HEK293T (cell line): ENCODE results near the gene TLCD1.

Experiments used
- CTCF ChIA-PET: fragments of 350-600 bp; formaldehyde crosslinking; extraction: SDS; loops from one replicate; lab custom pipeline; 2021; ENCODE audit warnings: antibody characterized with exemption, inconsistent platforms; lab: Yijun Ruan, JAX
- POLR2A ChIA-PET: fragments of 350-600 bp; formaldehyde crosslinking; extraction: SDS; loops from one replicate; lab custom pipeline; 2020; ENCODE audit warnings: antibody characterized with exemption, inconsistent platforms; lab: Yijun Ruan, JAX
- DNase-seq: peaks from one replicate; pipeline ENCODE4 v3.0.0; 2012; ENCODE audit warnings: mixed read lengths; ENCODE audit errors: extremely low spot score
- ARNT ChIP-seq: fragments of 450-650 bp; IDR thresholded peaks from 2 replicates; pipeline ENCODE4 v1.6.1; 2017; ENCODE audit warnings: mild to moderate bottlenecking
- BHLHE40 ChIP-seq: fragments of 450-650 bp; IDR thresholded peaks from 2 replicates; pipeline ENCODE4 v1.6.1; 2016; ENCODE audit warnings: mild to moderate bottlenecking, moderate library complexity, borderline replicate concordance
- CTBP1 ChIP-seq: fragments of 450-650 bp; IDR thresholded peaks from 2 replicates; pipeline ENCODE4 v1.6.1; 2016; ENCODE audit warnings: borderline replicate concordance
- ELF4 ChIP-seq: fragments of 450-650 bp; IDR thresholded peaks from 2 replicates; pipeline ENCODE4 v1.6.1; 2017; ENCODE audit warnings: antibody characterized with exemption
- FOXA1 ChIP-seq: fragments of 450-650 bp; IDR thresholded peaks from 2 replicates; pipeline ENCODE4 v1.6.1; 2016; ENCODE audit warnings: mild to moderate bottlenecking
- FOXK2 ChIP-seq: fragments of 450-650 bp; IDR thresholded peaks from 2 replicates; pipeline ENCODE4 v1.6.1; 2016; ENCODE audit warnings: mild to moderate bottlenecking
- FOXM1 ChIP-seq: fragments of 450-650 bp; IDR thresholded peaks from 2 replicates; pipeline ENCODE4 v1.6.1; 2017; ENCODE audit warnings: mild to moderate bottlenecking, borderline replicate concordance
- HDGF ChIP-seq: fragments of 450-650 bp; IDR thresholded peaks from 2 replicates; pipeline ENCODE4 v1.6.1; 2017; ENCODE audit warnings: antibody characterized with exemption, borderline replicate concordance
- L3MBTL2 ChIP-seq: fragments of 450-650 bp; conservative IDR thresholded peaks from 2 replicates; pipeline ENCODE4 v1.6.1; 2016; ENCODE audit warnings: mild to moderate bottlenecking
- LEF1 ChIP-seq: fragments of 450-650 bp; IDR thresholded peaks from 2 replicates; pipeline ENCODE4 v1.6.1; 2017; ENCODE audit warnings: mild to moderate bottlenecking, borderline replicate concordance
- NFRKB ChIP-seq: fragments of 450-650 bp; IDR thresholded peaks from 2 replicates; pipeline ENCODE4 v1.6.1; 2016; ENCODE audit warnings: mild to moderate bottlenecking, moderate library complexity
- PKNOX1 ChIP-seq: fragments of 450-650 bp; IDR thresholded peaks from 2 replicates; pipeline ENCODE4 v1.6.1; 2016
- SP1 ChIP-seq: fragments of 450-650 bp; IDR thresholded peaks from 2 replicates; pipeline ENCODE4 v1.6.1; 2017
- SUZ12 ChIP-seq: fragments of 450-650 bp; IDR thresholded peaks from 2 replicates; pipeline ENCODE4 v1.6.1; 2016; ENCODE audit warnings: mild to moderate bottlenecking
- TARDBP ChIP-seq: fragments of 450-650 bp; IDR thresholded peaks from 2 replicates; pipeline ENCODE4 v1.6.1; 2016
- ZNF384 ChIP-seq: fragments of 450-650 bp; IDR thresholded peaks from 2 replicates; pipeline ENCODE4 v1.6.1; 2016

Gene TLCD1

GRCh38 chr17:28747801-28748750, 22.0 kb upstream of the TLCD1 start:
- POLR2A ChIA-PET = interaction anchor here (0.7 to 17.2 kb wide), 6 partner anchors 18 to 103 kb away, joined by 3 to 409 read pairs (median 8); partner anchors contain the start of genes BLTP2, FAM222B, NEK8 and RPL23A
- DNase-seq = no peak

GRCh38 chr17:28747051-28747691, 21.1 kb upstream of the TLCD1 start:
- no peak for TF ChIP-seq L3MBTL2
- POLR2A ChIA-PET = interaction anchor here (0.9 to 17.2 kb wide), 4 partner anchors 16 to 96 kb away, joined by 3 to 409 read pairs (median 7); partner anchors contain the start of genes NEK8, RPL23A and TLCD1
- CTCF ChIA-PET = interaction anchor here (0.6 to 9.3 kb wide), 4 partner anchors 13 to 103 kb away, joined by 3 to 185 read pairs (median 5); partner anchors contain the start of genes NEK8 and TLCD1
- no peak for DNase-seq

More at GRCh38 chr17:28747801-28748750, 22.0 kb upstream of the TLCD1 start:
- CTCF ChIA-PET = interaction anchor here (1.6 to 9.3 kb wide), 2 partner anchors 16 to 22 kb away, joined by 6 to 185 read pairs; partner anchors contain the start of genes NEK8 and TLCD1
- TF ChIP-seq PKNOX1 (no peak), TARDBP (no peak), ZNF384 (no peak), L3MBTL2 (no peak), LEF1 (no peak), NFRKB (no peak), ARNT (no peak), FOXM1 (no peak), SUZ12 (no peak), ELF4 (no peak)

GRCh38 chr17:28746611-28747050, 20.6 kb upstream of the TLCD1 start:
- ChIA-PET CTCF (interaction anchor here (0.6 to 9.3 kb wide), 4 partner anchors 13 to 103 kb away, joined by 3 to 185 read pairs (median 5); partner anchors contain the start of genes NEK8 and TLCD1), POLR2A (interaction anchor here (0.9 to 17.2 kb wide), 4 partner anchors 17 to 96 kb away, joined by 3 to 409 read pairs (median 7); partner anchors contain the start of genes NEK8, RPL23A and TLCD1)
- DNase-seq = no peak
- TF ChIP-seq HDGF (no peak), FOXM1 (no peak), L3MBTL2 (no peak), PKNOX1 (no peak), ARNT (no peak), SUZ12 (no peak), TARDBP (no peak), CTBP1 (no peak), LEF1 (no peak), SP1 (no peak), ELF4 (no peak), NFRKB (no peak), FOXA1 (no peak), ZNF384 (no peak), FOXK2 (no peak), BHLHE40 (no peak)

DNA sequence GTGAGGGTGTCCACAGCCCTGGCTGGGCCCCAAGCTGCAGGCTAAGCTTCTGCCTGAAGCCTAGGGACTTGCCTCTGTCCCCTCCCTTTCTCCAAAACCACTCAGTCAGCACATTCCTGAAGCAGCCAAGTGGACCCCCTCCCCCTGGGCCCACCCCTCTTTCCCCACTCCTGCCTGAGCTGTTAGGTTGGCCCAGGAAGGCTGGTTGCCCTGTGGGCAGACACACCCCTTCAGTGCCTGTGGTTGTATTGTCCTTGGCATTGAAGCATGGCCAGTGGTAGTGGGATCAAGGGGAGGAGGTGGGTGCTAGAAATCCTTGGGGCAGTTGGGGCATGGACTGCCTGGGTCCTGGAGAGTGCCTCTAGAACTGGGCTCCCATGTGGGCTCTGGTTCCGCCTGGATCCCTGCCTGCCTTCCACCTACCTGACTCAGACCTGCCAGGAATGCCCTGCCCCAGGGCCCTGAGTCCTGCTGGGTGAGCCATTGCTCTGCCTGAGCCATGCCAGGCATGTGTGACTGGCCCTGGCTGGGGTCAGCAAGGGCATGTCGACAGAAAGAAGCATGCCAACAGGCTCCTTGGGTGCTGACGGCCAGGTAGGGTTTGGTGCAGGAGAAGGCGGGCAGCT, 19.9 kb upstream of the TLCD1 start:
- DNase-seq = no peak
- ChIA-PET POLR2A (interaction anchor here (0.8 to 17.2 kb wide), 9 partner anchors 12 to 204 kb away, joined by 3 to 409 read pairs (median 5); partner anchors contain the start of genes FAM222B, NEK8, RPL23A and TLCD1), CTCF (interaction anchor here (0.5 to 9.3 kb wide), 4 partner anchors 18 to 61 kb away, joined by 4 to 185 read pairs (median 6); partner anchors contain the start of genes NEK8 and TLCD1)
- TF ChIP-seq ZNF384 = no peak
- TF ChIP-seq BHLHE40 = no peak
- no peak for TF ChIP-seq ELF4

GRCh38 chr17:28744972-28745785, 19.1 kb upstream of the TLCD1 start:
- TF ChIP-seq SP1 (no peak), L3MBTL2 (no peak), PKNOX1 (no peak), TARDBP (no peak), FOXA1 (no peak), FOXM1 (no peak), BHLHE40 (no peak), ARNT (no peak), ELF4 (no peak), SUZ12 (no peak), LEF1 (no peak)
- ChIA-PET CTCF (interaction anchor here (1.7 to 9.3 kb wide), 2 partner anchors 18 to 19 kb away, joined by 4 to 185 read pairs; partner anchors contain the start of genes NEK8 and TLCD1), POLR2A (interaction anchor here (0.8 to 17.2 kb wide), 10 partner anchors 10 to 204 kb away, joined by 3 to 409 read pairs (median 4); partner anchors contain the start of genes FAM222B, NEK8, RPL23A and TLCD1)
- no peak for DNase-seq
